Measurements from ENCODE around the gene ADD1.

ADD1 gene

GRCh38 chr4:2820216-2820982 lies 23.2 kb upstream of the ADD1 start:
- no peak for DNase-seq

GRCh38 chr4:2822461-2823300 lies 21.0 kb upstream of the ADD1 start:
- DNase-seq: no peak

GRCh38 chr4:2823301-2823670 lies 20.4 kb upstream of the ADD1 start:
- DNase-seq: no peak

GRCh38 chr4:2823671-2824328 lies 19.8 kb upstream of the ADD1 start:
- no peak for DNase-seq

- no peak for DNase-seq
Measured at GRCh38 chr4:2824329-2824835, 19.3 kb upstream of the ADD1 start.

- no peak for DNase-seq
Measured at GRCh38 chr4:2824836-2825381, 18.7 kb upstream of the ADD1 start.

GRCh38 chr4:2825740-2826139 lies 17.9 kb upstream of the ADD1 start:
- DNase-seq: no peak

- DNase-seq: no peak
Measured at GRCh38 chr4:2827071-2827873, 16.4 kb upstream of the ADD1 start.

GRCh38 chr4:2827874-2828751 lies 15.5 kb upstream of the ADD1 start:
- no peak for DNase-seq

GRCh38 chr4:2828758-2829181 lies 14.9 kb upstream of the ADD1 start:
- no peak for DNase-seq

GRCh38 chr4:2829321-2829932 lies 14.2 kb upstream of the ADD1 start:
- DNase-seq: no peak

- no peak for DNase-seq
Measured at GRCh38 chr4:2829933-2830451, 13.7 kb upstream of the ADD1 start.

- no peak for DNase-seq
Measured at GRCh38 chr4:2830632-2831610, 12.7 kb upstream of the ADD1 start.

- no peak for DNase-seq
Measured at GRCh38 chr4:2831611-2832308, 11.9 kb upstream of the ADD1 start.

GRCh38 chr4:2832309-2832980 lies 11.2 kb upstream of the ADD1 start:
- no peak for DNase-seq

- DNase-seq: no peak
Measured at GRCh38 chr4:2832981-2833670, 10.5 kb upstream of the ADD1 start.

- DNase-seq: no peak
Measured at GRCh38 chr4:2833671-2834000, 10.0 kb upstream of the ADD1 start.

All from fibroblast of skin of back (primary cell).